GM21381 (cell line): ENCODE data around the gene CRYGB.
"Not testable (repeated sequence)": the region's sequence is repeated elsewhere in the genome, so short reads cannot be mapped to it uniquely, and the experiment has no call there.

ENCODE experiments used
- ATAC-seq: cut with Tn5 transposase; IDR thresholded peaks from one replicate; pipeline ENCODE4 v1.9.1; 2021; ENCODE audit warnings: mild to moderate bottlenecking, moderate library complexity; ENCODE audit not compliant: unreplicated experiment

Gene CRYGB

GRCh38 chr2:208118918-208119317 lies 27.0 kb downstream of the CRYGB start:
- no peak for ATAC-seq

GRCh38 chr2:208117390-208117789 lies 28.6 kb downstream of the CRYGB start:
- ATAC-seq: not testable (repeated sequence)

- no peak for ATAC-seq
Measured at GRCh38 chr2:208112969-208113368, 33.0 kb downstream of the CRYGB start.

- not testable (repeated sequence) for ATAC-seq
Measured at GRCh38 chr2:208112273-208112745, 33.6 kb downstream of the CRYGB start.

- ATAC-seq: no peak
Measured at GRCh38 chr2:208103616-208104015, 42.3 kb downstream of the CRYGB start.

- ATAC-seq: no peak
Measured at GRCh38 chr2:208101716-208102631, 44.0 kb downstream of the CRYGB start.

- ATAC-seq: no peak
Measured at GRCh38 chr2:208099682-208100470, 46.1 kb downstream of the CRYGB start.

- ATAC-seq: not testable (repeated sequence)
Measured at GRCh38 chr2:208098701-208099100, 47.3 kb downstream of the CRYGB start.

- no peak for ATAC-seq
Measured at GRCh38 chr2:208098267-208098666, 47.7 kb downstream of the CRYGB start.

GRCh38 chr2:208097801-208098200 lies 48.2 kb downstream of the CRYGB start:
- ATAC-seq: no peak

- no peak for ATAC-seq
Measured at GRCh38 chr2:208097313-208097712, 48.6 kb downstream of the CRYGB start.

GRCh38 chr2:208096080-208096479 lies 49.9 kb downstream of the CRYGB start:
- ATAC-seq: no peak

- ATAC-seq: no peak
Measured at GRCh38 chr2:208093128-208093527, 52.8 kb downstream of the CRYGB start.
